HepG2 (cell line): Measurements from ENCODE around the gene SEC14L2. TPM values are rescaled to one million over a fixed set of nuclear protein-coding genes. Genes with fewer than 3 reads are reported as not detected.

ENCODE experiments used
- BRCA1 ChIP-seq: sonication (generic); formaldehyde crosslinking; IDR thresholded peaks from 2 replicates; pipeline ENCODE4 v1.4.0; 2020; ENCODE audit warnings: missing genetic modification reagents
- FOXC1 ChIP-seq: sonication (generic); formaldehyde crosslinking; IDR thresholded peaks from 2 replicates; pipeline ENCODE4 v1.8.0; 2022; ENCODE audit warnings: mild to moderate bottlenecking, missing genetic modification reagents, borderline replicate concordance
- IRX3 ChIP-seq: sonication (generic); formaldehyde crosslinking; IDR thresholded peaks from 2 replicates; pipeline ENCODE4 v1.8.1; 2023; ENCODE audit warnings: mild to moderate bottlenecking, low read depth, missing genetic modification reagents, borderline replicate concordance
- MBNL3 ChIP-seq: fragments of 250-450 bp; sonication (Bioruptor Pico); conservative IDR thresholded peaks from 2 replicates; pipeline ENCODE4 v1.8.0; 2022; ENCODE audit warnings: mild to moderate bottlenecking, inconsistent platforms
- MED13 ChIP-seq: sonication (generic); formaldehyde crosslinking; IDR thresholded peaks from 2 replicates; pipeline ENCODE4 v1.5.0; 2020; ENCODE audit warnings: missing genetic modification reagents
- NKX3-1 ChIP-seq: sonication (generic); formaldehyde crosslinking; IDR thresholded peaks from 2 replicates; pipeline ENCODE4 v1.5.0; 2020; ENCODE audit warnings: missing genetic modification reagents
- NR2C2 ChIP-seq: sonication (generic); formaldehyde crosslinking; IDR thresholded peaks from 2 replicates; pipeline ENCODE4 v1.4.0; 2020; ENCODE audit warnings: missing genetic modification reagents, mild to moderate bottlenecking, moderate library complexity, borderline replicate concordance
- PHF21A ChIP-seq: sonication (generic); formaldehyde crosslinking; IDR thresholded peaks from 2 replicates; pipeline ENCODE4 v1.5.0; 2020; ENCODE audit warnings: mild to moderate bottlenecking, missing genetic modification reagents
- PLRG1 ChIP-seq: fragments of 450-650 bp; conservative IDR thresholded peaks from 2 replicates; pipeline ENCODE4 v1.6.1; 2016
- POGZ ChIP-seq: sonication (generic); formaldehyde crosslinking; IDR thresholded peaks from 2 replicates; pipeline ENCODE4 v1.4.0; 2020; ENCODE audit warnings: mild to moderate bottlenecking, missing genetic modification reagents
- SAP130 ChIP-seq: IDR thresholded peaks from 2 replicates; pipeline ENCODE4 v1.6.1; 2016; ENCODE audit warnings: low read depth
- SMYD3 ChIP-seq: sonication (generic); formaldehyde crosslinking; IDR thresholded peaks from 2 replicates; pipeline ENCODE4 v1.8.1; 2023; ENCODE audit warnings: mild to moderate bottlenecking, missing genetic modification reagents
- SRSF4 ChIP-seq: fragments of 200-400 bp; formaldehyde crosslinking; IDR thresholded peaks from one replicate; pipeline ENCODE4 v1.6.1; 2018; ENCODE audit warnings: mild to moderate bottlenecking, low read depth, low read length, moderate library complexity; ENCODE audit not compliant: poor library complexity, severe bottlenecking
- STAT5B ChIP-seq: sonication (generic); formaldehyde crosslinking; IDR thresholded peaks from 2 replicates; pipeline ENCODE4 v1.4.0; 2020; ENCODE audit warnings: missing genetic modification reagents
- TRIM24 ChIP-seq: sonication (generic); formaldehyde crosslinking; IDR thresholded peaks from 2 replicates; pipeline ENCODE4 v1.8.0; 2022; ENCODE audit warnings: mild to moderate bottlenecking, missing genetic modification reagents
- YEATS2 ChIP-seq: sonication (generic); formaldehyde crosslinking; IDR thresholded peaks from 2 replicates; pipeline ENCODE4 v1.4.0; 2020; ENCODE audit warnings: missing genetic modification reagents, borderline replicate concordance
- ZFP41 ChIP-seq: sonication (generic); formaldehyde crosslinking; IDR thresholded peaks from 2 replicates; pipeline ENCODE4 v1.4.0; 2020; ENCODE audit warnings: mild to moderate bottlenecking, missing genetic modification reagents, borderline replicate concordance
- ZKSCAN1 ChIP-seq: fragments of 150-350 bp; IDR thresholded peaks from 2 replicates; pipeline ENCODE4 v1.6.1; 2014; ENCODE audit warnings: low read length
- ZNF232 ChIP-seq: sonication (generic); formaldehyde crosslinking; IDR thresholded peaks from 2 replicates; pipeline ENCODE4 v1.4.0; 2020; ENCODE audit warnings: missing genetic modification reagents, borderline replicate concordance
- ZNF251 ChIP-seq: sonication (generic); formaldehyde crosslinking; IDR thresholded peaks from 2 replicates; pipeline ENCODE4 v1.9.0; 2021; ENCODE audit warnings: mild to moderate bottlenecking, missing genetic modification reagents
- ZNF44 ChIP-seq: sonication (generic); formaldehyde crosslinking; IDR thresholded peaks from 2 replicates; pipeline ENCODE4 v1.5.1; 2020; ENCODE audit warnings: mild to moderate bottlenecking, missing genetic modification reagents
- ZNF468 ChIP-seq: sonication (generic); formaldehyde crosslinking; IDR thresholded peaks from 2 replicates; pipeline ENCODE4 v1.8.0; 2022; ENCODE audit warnings: mild to moderate bottlenecking, moderate library complexity, missing genetic modification reagents
- ZNF556 ChIP-seq: sonication (generic); formaldehyde crosslinking; IDR thresholded peaks from 2 replicates; pipeline ENCODE4 v1.4.0; 2020; ENCODE audit warnings: mild to moderate bottlenecking, missing genetic modification reagents, borderline replicate concordance
- ZNF7 ChIP-seq: IDR thresholded peaks from 2 replicates; pipeline ENCODE4 v1.6.1; 2016; ENCODE audit warnings: missing biosample characterization, missing genetic modification reagents
- polyA plus RNA-seq, 8 experiments: library from polyadenylated mRNA; depleted of rRNA in 3 of 8; stranded (reverse) in 7 of 8; unstranded in 1 of 8; fragments of >200 nt; fragmentation: Illumina TruSeq in 4 of 8; extraction: Trizol in 4 of 8; gene quantifications; 2 replicates each; pipeline versions ENCODE4 v1.2.1 to v1.2.3, GENCODE V29; 2011 to 2016; ENCODE audit warnings: low read depth in 4 of 8, missing spikeins in 1 of 8, mixed read lengths in 1 of 8; ENCODE audit not compliant: insufficient read depth in 1 of 8
- total RNA-seq, 5 experiments: library from RNA; depleted of rRNA; stranded (reverse); fragments of >200 nt; fragmentation: Illumina TruSeq; extraction: Trizol; gene quantifications; 2 replicates each; pipeline ENCODE4 v1.2.3, GENCODE V29; 2016; ENCODE audit warnings: low read depth in 1 of 5
- TF ChIP-seq, protein P1 (sequence below): sonication (generic); formaldehyde crosslinking; IDR thresholded peaks from 2 replicates; pipeline ENCODE4 v1.5.0; 2020; ENCODE audit warnings: missing genetic modification reagents
- TF ChIP-seq, protein P2 (sequence below): sonication (generic); formaldehyde crosslinking; conservative IDR thresholded peaks from 2 replicates; pipeline ENCODE4 v1.4.0; 2020; ENCODE audit warnings: mild to moderate bottlenecking, missing genetic modification reagents, moderate library complexity
- TF ChIP-seq, protein P3 (sequence below): sonication (generic); formaldehyde crosslinking; IDR thresholded peaks from 2 replicates; pipeline ENCODE4 v1.5.0; 2020; ENCODE audit warnings: missing genetic modification reagents

Gene SEC14L2
- total and polyA plus RNA-seq, 2 of the 13 experiments (the other 11 are each of a cell fraction or from before 2014, with no cell fraction given), result 4.1 to 5.1 TPM

DNA sequence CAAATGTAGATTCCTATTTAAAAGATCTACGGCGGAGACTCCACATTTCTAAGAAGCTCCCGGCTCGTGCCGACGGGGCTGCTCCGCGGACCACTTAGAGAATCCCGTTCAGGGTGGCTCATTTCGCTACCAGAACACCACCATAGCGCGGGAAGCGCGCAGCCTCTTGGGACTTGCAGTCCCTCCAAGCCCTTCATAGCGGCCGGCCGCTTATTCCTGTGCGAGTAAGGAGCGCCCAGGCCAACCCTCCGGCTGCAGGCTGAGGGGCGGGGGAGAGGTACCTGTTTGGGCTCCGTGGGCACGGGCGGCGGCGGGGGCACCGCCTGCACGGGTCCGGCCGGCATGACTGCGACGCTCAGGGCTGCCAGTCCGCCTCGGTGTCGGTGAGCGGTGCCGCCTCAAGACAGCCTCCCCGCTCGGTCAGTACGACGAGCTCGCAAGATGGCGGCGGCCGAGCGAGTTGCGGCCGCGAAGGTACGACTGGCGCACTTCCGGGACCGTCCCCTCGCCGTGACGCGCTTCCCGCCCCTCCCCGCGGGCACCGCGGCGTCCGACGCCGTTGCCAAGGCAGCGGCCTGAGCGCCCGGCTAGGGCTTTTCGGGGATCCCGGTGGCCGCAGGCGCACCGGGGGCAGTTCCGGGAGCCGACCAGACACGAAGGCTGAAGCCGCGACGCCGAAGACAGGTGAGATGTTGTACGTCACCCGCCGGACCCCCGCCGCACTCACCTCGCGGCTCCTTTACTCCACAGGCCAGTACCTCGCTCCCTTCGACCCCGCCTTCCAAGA is 40.2 kb upstream of the SEC14L2 start, which contains the start of the genes CCDC157 and SF3A1 (continued):
- peak; percentile 99 for TF ChIP-seq SAP130
- TF ChIP-seq MED13 (CRISPR knock-in tag), result peak; percentile 80
- no peak for TF ChIP-seq PLRG1
- no peak for TF ChIP-seq ZKSCAN1
- no peak for TF ChIP-seq MBNL3 (CRISPR knock-in tag)
- TF ChIP-seq IRX3 (CRISPR knock-in tag), result peak; percentile 88
- TF ChIP-seq ZFP41, result no peak
- TF ChIP-seq FOXC1 (CRISPR knock-in tag), result peak; percentile 86
- peak; percentile 71; the same call in 1 of the 2 replicates for TF ChIP-seq BRCA1 (CRISPR knock-in tag)
- TF ChIP-seq ZNF468 (CRISPR knock-in tag), result no peak
- TF ChIP-seq ZNF7 (CRISPR knock-in tag), result no peak
- TF ChIP-seq ZNF556 (CRISPR knock-in tag), result peak; percentile 41; the same call in 1 of the 2 replicates
- peak; percentile 93 for TF ChIP-seq POGZ
- no peak for TF ChIP-seq SMYD3 (CRISPR knock-in tag)
- no peak for TF ChIP-seq ZNF251 (CRISPR knock-in tag)
- peak; percentile 86; the same call in 1 of the 2 replicates for TF ChIP-seq ZNF232 (CRISPR knock-in tag)
- TF ChIP-seq NKX3-1 (CRISPR knock-in tag), result peak; percentile 89; the same call in 1 of the 2 replicates
- 0 out of 2 replicates have a peak, but pooled peaks have one; percentile 33 for TF ChIP-seq STAT5B
- peak; percentile 34; the same call in 1 of the 2 replicates for TF ChIP-seq PHF21A (CRISPR knock-in tag)
- TF ChIP-seq, protein P1, sequence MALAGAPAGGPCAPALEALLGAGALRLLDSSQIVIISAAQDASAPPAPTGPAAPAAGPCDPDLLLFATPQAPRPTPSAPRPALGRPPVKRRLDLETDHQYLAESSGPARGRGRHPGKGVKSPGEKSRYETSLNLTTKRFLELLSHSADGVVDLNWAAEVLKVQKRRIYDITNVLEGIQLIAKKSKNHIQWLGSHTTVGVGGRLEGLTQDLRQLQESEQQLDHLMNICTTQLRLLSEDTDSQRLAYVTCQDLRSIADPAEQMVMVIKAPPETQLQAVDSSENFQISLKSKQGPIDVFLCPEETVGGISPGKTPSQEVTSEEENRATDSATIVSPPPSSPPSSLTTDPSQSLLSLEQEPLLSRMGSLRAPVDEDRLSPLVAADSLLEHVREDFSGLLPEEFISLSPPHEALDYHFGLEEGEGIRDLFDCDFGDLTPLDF (CRISPR knock-in tag), result peak; percentile 89
- TF ChIP-seq, protein P2, sequence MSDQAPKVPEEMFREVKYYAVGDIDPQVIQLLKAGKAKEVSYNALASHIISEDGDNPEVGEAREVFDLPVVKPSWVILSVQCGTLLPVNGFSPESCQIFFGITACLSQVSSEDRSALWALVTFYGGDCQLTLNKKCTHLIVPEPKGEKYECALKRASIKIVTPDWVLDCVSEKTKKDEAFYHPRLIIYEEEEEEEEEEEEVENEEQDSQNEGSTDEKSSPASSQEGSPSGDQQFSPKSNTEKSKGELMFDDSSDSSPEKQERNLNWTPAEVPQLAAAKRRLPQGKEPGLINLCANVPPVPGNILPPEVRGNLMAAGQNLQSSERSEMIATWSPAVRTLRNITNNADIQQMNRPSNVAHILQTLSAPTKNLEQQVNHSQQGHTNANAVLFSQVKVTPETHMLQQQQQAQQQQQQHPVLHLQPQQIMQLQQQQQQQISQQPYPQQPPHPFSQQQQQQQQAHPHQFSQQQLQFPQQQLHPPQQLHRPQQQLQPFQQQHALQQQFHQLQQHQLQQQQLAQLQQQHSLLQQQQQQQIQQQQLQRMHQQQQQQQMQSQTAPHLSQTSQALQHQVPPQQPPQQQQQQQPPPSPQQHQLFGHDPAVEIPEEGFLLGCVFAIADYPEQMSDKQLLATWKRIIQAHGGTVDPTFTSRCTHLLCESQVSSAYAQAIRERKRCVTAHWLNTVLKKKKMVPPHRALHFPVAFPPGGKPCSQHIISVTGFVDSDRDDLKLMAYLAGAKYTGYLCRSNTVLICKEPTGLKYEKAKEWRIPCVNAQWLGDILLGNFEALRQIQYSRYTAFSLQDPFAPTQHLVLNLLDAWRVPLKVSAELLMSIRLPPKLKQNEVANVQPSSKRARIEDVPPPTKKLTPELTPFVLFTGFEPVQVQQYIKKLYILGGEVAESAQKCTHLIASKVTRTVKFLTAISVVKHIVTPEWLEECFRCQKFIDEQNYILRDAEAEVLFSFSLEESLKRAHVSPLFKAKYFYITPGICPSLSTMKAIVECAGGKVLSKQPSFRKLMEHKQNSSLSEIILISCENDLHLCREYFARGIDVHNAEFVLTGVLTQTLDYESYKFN (CRISPR knock-in tag), result 0 out of 2 replicates have a peak, but pooled peaks have one; percentile 24
- no peak for TF ChIP-seq ZNF44 (CRISPR knock-in tag)
- TF ChIP-seq, protein P3, sequence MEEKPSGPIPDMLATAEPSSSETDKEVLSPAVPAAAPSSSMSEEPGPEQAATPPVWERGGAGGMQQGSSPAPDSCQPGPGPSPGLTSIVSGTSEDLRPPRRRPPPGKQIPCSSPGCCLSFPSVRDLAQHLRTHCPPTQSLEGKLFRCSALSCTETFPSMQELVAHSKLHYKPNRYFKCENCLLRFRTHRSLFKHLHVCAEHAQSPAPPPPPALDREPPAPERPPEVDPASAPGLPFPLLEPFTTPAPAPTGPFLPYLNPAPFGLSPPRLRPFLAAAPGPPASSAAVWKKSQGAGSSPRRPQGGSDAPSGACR, result peak; percentile 66; the same call in 1 of the 2 replicates
- peak; percentile 61; the same call in 1 of the 2 replicates for TF ChIP-seq NR2C2
- peak; percentile 86 for TF ChIP-seq YEATS2 (CRISPR knock-in tag)
- no peak for TF ChIP-seq SRSF4
- no peak for TF ChIP-seq TRIM24 (CRISPR knock-in tag)
